SK-N-DZ (cell line): Measurements from ENCODE around the gene SS18.

Source experiments
- DNase-seq: peaks from one replicate; pipeline ENCODE4 v3.0.0-alpha.2; 2015; ENCODE audit warnings: low spot score

SS18 gene

GRCh38 chr18:26073758-26074157 is 16.7 kb downstream of the SS18 start:
- no peak for DNase-seq

DNA sequence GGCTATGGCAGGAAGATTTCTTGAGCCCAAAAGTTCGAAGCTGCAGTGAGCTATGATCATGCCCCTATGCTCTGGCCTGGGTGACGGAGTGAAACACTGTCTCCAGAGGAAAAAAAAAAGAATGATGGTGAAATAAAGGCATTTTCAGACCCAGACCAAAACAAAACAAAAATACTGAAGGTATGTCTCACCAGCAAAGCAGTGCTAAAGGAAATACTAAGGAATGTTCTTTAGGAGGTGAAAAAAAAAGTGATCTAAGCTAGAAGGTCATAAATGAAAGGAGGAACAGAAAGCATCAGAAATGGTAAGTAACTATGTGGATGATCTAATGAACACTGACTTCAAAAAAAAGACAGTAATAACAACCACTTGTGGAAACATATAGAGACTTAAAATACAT is 18.7 kb downstream of the SS18 start:
- DNase-seq: no peak

GRCh38 chr18:26071020-26071419 is 19.4 kb downstream of the SS18 start:
- no peak for DNase-seq

- DNase-seq: no peak
Measured at GRCh38 chr18:26059357-26059756, 31.1 kb downstream of the SS18 start.

GRCh38 chr18:26057344-26057773 is 33.1 kb downstream of the SS18 start:
- DNase-seq: no peak

- no peak for DNase-seq
Measured at GRCh38 chr18:26056291-26056690, 34.1 kb downstream of the SS18 start.

GRCh38 chr18:26052505-26052904 is 37.9 kb downstream of the SS18 start:
- no peak for DNase-seq

DNA sequence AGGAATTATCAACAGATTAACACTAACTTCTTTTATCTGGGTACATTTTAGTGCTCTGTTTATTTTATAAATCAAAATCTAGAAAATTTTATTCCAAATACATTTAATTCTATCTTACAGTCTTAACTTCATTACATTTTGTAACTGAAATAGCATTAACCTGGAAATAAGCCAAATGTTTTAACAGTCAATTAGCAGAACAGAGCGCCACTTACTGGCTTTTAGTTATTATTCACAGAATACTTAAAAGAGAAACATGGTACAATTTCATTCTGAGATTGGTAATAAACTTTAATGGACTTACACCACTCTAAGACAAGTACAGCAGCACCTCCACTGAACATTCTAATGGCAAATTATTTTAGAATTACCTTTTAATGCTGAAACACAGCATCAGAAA is 38.6 kb downstream of the SS18 start:
- no peak for DNase-seq

GRCh38 chr18:26046419-26047077 is 43.9 kb downstream of the SS18 start:
- DNase-seq: peak; percentile 8

DNA sequence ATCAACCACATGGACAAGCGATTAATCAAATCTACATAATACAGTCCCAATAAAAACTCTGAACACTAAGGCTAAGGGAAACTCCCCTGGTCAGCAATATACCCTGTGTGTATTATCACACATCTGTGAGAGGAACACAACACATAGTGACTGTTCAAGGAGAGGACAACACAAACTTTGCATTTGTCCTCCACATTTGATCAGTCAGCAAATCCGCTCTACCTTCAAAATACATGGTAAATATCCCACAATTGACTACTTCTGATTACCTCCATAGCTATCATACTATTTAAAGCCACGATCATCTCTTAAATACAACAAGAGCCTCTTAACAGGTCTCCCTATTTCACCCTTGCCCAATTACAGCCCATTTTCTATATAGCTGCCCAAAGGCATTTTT is 45.6 kb downstream of the SS18 start:
- no peak for DNase-seq

DNA sequence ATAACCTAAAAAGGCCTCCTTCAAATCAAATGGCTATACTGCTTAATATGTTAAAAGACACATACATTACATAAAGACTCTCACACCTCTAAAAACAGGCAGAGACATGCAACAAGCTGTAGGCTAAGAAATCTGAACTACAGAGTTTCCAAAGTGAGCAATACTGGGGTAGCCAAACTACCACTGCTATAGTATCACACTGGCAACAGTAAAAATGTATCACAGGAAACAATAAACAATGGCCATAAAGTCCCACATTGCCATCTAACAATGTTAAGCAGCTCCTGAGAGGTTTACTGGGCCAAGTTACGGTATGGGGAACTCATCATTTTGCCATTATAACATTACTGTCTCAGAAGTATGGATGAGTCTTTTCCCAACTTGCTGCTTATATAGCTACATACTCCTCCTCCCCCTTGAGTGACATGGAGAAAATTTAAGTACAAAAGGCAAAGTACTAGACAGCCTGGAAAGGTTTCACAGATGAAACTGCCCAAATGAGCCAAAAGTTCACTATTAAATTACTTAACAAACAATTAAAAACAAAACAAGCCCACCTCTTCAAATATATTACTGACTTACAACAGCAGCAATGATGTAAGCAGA is 50.3 kb downstream of the SS18 start:
- no peak for DNase-seq

DNA sequence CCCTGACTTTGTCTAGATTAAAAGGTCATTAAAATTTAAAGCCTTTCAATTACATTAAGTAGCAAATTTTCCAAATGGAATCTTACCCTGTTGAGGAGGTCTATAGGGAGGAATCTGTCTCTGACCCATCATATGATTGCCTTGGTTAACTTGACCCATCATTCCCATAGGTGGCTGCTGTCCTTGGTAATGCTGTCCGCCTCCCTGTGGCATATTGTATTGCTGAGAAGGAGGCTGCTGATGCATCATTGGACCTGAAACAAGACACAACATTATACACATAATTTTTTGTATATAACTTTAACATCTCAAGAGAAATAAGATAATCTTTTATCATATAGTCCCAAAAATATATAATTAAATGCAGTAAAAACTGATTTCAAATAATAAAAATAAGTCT is 51.2 kb downstream of the SS18 start:
- no peak for DNase-seq

- DNase-seq: no peak
Measured at GRCh38 chr18:26036635-26037034, 53.8 kb downstream of the SS18 start.

DNA sequence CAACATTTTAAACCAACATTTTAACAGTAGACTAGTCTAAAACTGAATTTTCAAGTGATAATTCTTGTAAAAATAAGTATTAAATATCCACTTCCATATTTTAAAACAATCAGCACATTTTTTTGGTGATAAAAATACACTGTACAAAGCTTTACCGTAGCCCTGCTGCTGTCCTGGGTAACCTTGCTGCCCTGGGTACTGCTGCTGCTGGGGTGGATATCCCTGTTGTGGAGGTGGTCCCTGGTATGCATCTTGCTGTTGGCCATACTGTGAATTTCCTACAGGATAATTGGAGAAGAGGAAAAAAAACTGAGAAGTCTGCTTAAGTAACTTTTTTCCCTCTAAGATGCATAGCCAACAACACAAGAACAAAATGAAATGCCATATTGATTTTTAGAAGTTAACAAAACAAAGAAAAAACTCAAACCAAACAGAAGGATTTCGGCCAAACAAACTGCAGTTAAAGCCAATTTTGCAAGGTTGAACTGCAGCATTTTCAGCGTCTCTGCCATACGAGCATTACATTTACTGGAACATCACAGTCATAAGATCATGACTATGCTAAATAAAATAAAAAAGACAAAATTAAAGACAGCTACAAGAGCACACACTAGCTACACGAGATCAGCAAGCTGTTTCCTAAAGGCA is 55.4 kb downstream of the SS18 start:
- no peak for DNase-seq

DNA sequence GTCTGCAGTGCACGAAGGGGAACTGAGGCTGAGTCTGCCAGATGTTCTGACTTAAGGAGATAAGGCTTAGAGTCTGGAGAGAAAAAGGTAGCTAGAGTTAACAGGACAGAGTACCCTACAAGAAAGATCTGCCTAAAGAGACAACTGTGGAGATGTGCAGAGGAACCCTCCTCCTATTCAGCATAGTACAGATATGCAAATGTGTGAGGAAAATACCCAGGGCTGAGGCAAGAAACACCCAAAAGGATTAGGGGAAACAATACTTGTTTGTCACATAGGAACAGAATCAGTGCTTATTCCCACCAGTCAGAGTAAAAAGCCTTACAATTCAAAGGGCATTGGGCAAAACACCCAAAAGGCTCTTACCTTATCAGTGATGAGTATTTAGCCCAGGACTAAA is 67.8 kb downstream of the SS18 start:
- DNase-seq: no peak

DNA sequence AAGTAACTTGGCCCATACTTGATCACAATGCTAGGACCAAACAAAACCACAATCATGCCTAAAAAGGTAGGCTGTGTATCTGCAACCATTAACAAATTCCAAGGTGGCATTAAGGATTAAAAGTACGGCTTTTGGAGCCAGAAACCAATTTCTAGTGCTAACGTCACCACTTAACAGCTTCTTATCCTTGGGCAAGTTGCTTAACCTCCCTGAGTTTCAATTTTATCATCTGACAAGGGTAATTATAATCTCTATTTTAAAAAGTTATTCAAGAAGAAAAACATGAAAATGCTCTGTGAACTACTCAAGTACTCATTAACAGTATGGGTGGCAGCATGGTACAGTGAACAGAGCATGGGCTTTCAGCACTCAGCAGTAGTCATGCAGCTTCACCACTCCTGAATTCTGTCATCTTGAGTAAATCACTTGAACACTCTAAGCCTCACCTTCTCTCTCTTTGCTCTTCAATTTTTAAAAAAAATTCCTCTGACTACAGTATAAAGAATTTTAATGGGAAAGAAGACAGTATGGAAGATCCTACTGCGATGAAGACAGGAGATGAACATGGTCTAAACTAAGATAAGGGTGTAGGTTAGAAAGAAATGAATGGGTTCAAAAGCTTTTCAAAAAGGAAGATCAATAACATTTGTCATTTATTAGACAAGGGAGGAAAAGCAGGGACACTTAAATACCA is 69.2 kb downstream of the SS18 start:
- DNase-seq: peak; percentile 46

DNA sequence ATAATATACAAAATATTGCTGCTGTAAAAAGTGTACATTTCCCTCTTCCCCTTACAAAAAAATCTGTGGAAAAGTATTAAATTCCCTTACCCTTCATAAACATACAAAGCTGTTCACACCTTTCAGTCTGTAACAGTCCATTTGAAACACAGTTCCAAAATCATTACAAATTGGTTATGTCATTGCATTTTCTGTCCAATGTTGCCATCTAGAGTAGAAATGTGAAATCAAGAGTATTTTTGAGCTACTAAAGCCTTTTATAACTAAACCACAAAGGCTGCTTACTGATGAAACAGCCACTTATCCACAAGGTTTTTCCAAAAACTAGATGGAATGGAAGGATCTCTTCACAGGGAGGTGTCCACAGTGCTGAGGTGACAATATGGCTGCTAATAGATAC is 72.5 kb downstream of the SS18 start:
- no peak for DNase-seq

DNA sequence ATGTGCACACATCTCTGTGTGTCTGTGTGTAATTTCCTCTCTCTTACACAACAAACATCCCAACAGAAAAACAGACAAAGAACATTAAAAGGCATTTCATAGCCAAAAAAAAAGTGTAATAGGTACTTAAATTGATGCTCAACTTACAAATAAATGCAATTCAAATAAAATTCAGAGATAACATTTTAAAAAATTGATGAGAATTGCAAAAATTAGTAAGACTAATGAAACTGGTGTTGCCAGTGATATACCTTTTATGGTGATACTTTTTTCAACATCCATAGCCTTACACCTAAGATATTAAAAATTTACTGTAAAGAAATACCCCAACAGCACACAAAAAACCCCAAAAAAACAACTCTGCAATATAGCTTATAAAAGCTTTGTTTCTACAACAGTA is 76.0 kb downstream of the SS18 start:
- DNase-seq: no peak

DNA sequence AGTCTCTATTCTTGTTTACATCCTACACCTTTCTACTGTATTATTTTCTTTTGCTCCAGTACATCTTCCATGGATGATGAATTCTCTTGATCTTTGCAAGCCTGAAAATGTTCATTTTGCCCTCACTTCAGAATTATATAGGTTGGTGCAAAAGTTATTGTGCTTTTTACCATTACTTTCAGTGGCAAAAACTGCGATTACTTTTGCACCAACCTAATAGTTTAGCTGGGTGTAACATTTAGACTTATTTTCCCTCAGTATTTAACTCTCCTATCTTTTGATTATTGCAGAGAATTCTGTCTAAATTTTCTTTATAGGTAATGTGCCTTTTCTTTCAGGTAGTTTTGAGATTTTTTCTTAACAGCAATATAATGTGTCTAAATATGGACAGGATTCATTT is 81.8 kb downstream of the SS18 start:
- DNase-seq: no peak

- DNase-seq: no peak
Measured at GRCh38 chr18:26008096-26008495, 82.3 kb downstream of the SS18 start.

GRCh38 chr18:26005950-26006349 is 84.5 kb downstream of the SS18 start:
- no peak for DNase-seq

DNA sequence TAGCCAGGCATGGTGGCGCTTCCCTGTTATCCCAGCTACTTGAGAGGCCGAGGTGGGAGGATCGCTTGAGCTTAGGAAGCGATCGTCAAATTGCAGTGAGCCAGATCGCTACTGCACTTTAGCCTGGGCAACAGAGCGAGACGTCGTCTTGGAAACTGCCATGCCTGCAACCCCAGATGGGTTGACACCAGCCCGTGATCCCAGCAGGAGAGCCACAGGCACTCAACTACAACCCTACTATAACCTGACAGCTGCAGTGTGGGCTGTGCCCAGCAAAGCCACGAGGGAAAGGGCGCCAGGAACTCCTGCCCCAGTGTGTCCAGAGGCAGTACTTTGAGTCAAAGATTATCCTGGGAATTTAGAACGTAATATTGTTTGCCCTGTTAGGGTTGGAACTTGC is 85.6 kb downstream of the SS18 start:
- no peak for DNase-seq

GRCh38 chr18:26003817-26004216 is 86.6 kb downstream of the SS18 start:
- no peak for DNase-seq
